ENCODE measurements around the gene UST. TPM values are rescaled to one million over a fixed set of nuclear protein-coding genes. Genes with fewer than 3 reads are reported as not detected.

UST gene
- total and polyA plus RNA-seq, 9 of the 15 experiments (the other 6 are each of a cell fraction or from before 2014, with no cell fraction given) = 0.04 to 0.10 TPM; not detected in 7

DNA sequence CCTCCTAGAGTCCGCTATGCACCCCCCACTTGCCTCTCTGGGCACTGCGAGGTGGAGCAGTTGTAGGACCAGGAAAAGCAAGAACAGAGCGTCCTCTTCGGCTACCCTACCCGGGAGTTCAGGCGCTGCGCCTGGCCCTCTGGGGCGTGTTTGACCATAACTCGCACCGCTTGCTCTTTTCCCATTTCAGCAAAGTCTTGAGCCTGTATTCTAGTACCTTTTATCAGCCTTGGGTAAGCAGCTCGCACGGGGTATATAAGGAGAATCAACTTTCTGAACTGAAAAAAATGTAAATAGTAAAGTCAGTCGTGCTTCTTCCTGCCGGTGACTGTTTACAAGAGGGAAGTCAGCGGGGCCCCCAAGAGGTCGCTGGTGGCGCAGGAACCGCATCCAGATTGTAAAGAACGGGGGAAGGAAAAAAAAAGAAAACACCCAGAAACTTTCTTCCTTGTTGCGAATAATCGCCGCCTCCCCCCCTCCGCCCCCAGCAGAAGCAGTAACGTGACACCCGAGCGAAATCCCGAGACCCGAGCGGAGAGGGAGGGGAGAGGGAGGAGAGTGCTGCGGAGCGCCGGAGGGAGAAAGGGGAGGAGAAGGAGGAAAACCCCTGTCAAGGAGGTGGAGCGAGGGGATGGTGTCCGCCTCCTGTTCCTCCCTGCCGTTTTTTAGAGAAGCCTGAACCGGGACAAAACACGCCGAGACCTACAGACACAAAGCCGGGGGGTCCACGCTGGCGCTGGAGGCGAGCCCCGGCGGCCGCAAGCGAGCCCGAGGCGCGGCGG, at the start of gene UST (continued):
- TF ChIP-seq, protein P1, sequence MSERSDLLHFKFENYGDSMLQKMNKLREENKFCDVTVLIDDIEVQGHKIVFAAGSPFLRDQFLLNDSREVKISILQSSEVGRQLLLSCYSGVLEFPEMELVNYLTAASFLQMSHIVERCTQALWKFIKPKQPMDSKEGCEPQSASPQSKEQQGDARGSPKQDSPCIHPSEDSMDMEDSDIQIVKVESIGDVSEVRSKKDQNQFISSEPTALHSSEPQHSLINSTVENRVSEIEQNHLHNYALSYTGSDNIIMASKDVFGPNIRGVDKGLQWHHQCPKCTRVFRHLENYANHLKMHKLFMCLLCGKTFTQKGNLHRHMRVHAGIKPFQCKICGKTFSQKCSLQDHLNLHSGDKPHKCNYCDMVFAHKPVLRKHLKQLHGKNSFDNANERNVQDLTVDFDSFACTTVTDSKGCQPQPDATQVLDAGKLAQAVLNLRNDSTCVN (CRISPR knock-in tag; IDR thresholded peaks at IDR 0.05) = no peak
- TF ChIP-seq, protein P2, sequence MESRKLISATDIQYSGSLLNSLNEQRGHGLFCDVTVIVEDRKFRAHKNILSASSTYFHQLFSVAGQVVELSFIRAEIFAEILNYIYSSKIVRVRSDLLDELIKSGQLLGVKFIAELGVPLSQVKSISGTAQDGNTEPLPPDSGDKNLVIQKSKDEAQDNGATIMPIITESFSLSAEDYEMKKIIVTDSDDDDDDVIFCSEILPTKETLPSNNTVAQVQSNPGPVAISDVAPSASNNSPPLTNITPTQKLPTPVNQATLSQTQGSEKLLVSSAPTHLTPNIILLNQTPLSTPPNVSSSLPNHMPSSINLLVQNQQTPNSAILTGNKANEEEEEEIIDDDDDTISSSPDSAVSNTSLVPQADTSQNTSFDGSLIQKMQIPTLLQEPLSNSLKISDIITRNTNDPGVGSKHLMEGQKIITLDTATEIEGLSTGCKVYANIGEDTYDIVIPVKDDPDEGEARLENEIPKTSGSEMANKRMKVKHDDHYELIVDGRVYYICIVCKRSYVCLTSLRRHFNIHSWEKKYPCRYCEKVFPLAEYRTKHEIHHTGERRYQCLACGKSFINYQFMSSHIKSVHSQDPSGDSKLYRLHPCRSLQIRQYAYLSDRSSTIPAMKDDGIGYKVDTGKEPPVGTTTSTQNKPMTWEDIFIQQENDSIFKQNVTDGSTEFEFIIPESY (CRISPR knock-in tag; IDR thresholded peaks at IDR 0.05) = no peak
- TF ChIP-seq ZNF436 (CRISPR knock-in tag; IDR thresholded peaks at IDR 0.05) (no peak), NR2C2 (CRISPR knock-in tag; IDR thresholded peaks at IDR 0.05) (no peak), NR2C2 (tag; IDR thresholded peaks at IDR 0.05) (no peak), RAD21 (CRISPR knock-in tag; conservative IDR thresholded peaks at IDR 0.05 in 1 of 2, IDR thresholded peaks at IDR 0.05 in 1 of 2) (peak in 1 of 2 experiments; percentile 32; a peak in 1 of 4 replicates), RCOR1 (IDR thresholded peaks at IDR 0.05; ENCODE audit: borderline replicate concordance in 1 of 2, low read depth in 2 of 2, low read length in 2 of 2) (no peak), NR2F6 (CRISPR knock-in tag; IDR thresholded peaks at IDR 0.05) (no peak), ZNF785 (CRISPR knock-in tag; IDR thresholded peaks at IDR 0.05) (no peak)
- TF ChIP-seq, protein P3, sequence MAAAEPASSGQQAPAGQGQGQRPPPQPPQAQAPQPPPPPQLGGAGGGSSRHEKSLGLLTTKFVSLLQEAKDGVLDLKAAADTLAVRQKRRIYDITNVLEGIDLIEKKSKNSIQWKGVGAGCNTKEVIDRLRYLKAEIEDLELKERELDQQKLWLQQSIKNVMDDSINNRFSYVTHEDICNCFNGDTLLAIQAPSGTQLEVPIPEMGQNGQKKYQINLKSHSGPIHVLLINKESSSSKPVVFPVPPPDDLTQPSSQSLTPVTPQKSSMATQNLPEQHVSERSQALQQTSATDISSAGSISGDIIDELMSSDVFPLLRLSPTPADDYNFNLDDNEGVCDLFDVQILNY (CRISPR knock-in tag; IDR thresholded peaks at IDR 0.05) = no peak
- TF ChIP-seq, protein P4, sequence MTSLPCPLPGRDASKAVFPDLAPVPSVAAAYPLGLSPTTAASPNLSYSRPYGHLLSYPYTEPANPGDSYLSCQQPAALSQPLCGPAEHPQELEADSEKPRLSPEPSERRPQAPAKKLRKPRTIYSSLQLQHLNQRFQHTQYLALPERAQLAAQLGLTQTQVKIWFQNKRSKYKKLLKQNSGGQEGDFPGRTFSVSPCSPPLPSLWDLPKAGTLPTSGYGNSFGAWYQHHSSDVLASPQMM (CRISPR knock-in tag; IDR thresholded peaks at IDR 0.05) = no peak
- TF ChIP-seq, protein P5, sequence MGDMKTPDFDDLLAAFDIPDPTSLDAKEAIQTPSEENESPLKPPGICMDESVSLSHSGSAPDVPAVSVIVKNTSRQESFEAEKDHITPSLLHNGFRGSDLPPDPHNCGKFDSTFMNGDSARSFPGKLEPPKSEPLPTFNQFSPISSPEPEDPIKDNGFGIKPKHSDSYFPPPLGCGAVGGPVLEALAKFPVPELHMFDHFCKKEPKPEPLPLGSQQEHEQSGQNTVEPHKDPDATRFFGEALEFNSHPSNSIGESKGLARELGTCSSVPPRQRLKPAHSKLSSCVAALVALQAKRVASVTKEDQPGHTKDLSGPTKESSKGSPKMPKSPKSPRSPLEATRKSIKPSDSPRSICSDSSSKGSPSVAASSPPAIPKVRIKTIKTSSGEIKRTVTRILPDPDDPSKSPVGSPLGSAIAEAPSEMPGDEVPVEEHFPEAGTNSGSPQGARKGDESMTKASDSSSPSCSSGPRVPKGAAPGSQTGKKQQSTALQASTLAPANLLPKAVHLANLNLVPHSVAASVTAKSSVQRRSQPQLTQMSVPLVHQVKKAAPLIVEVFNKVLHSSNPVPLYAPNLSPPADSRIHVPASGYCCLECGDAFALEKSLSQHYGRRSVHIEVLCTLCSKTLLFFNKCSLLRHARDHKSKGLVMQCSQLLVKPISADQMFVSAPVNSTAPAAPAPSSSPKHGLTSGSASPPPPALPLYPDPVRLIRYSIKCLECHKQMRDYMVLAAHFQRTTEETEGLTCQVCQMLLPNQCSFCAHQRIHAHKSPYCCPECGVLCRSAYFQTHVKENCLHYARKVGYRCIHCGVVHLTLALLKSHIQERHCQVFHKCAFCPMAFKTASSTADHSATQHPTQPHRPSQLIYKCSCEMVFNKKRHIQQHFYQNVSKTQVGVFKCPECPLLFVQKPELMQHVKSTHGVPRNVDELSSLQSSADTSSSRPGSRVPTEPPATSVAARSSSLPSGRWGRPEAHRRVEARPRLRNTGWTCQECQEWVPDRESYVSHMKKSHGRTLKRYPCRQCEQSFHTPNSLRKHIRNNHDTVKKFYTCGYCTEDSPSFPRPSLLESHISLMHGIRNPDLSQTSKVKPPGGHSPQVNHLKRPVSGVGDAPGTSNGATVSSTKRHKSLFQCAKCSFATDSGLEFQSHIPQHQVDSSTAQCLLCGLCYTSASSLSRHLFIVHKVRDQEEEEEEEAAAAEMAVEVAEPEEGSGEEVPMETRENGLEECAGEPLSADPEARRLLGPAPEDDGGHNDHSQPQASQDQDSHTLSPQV (IDR thresholded peaks at IDR 0.05) = no peak
- TF ChIP-seq, protein P6, sequence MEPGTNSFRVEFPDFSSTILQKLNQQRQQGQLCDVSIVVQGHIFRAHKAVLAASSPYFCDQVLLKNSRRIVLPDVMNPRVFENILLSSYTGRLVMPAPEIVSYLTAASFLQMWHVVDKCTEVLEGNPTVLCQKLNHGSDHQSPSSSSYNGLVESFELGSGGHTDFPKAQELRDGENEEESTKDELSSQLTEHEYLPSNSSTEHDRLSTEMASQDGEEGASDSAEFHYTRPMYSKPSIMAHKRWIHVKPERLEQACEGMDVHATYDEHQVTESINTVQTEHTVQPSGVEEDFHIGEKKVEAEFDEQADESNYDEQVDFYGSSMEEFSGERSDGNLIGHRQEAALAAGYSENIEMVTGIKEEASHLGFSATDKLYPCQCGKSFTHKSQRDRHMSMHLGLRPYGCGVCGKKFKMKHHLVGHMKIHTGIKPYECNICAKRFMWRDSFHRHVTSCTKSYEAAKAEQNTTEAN (CRISPR knock-in tag; IDR thresholded peaks at IDR 0.05) = no peak
- TF ChIP-seq, protein P7, sequence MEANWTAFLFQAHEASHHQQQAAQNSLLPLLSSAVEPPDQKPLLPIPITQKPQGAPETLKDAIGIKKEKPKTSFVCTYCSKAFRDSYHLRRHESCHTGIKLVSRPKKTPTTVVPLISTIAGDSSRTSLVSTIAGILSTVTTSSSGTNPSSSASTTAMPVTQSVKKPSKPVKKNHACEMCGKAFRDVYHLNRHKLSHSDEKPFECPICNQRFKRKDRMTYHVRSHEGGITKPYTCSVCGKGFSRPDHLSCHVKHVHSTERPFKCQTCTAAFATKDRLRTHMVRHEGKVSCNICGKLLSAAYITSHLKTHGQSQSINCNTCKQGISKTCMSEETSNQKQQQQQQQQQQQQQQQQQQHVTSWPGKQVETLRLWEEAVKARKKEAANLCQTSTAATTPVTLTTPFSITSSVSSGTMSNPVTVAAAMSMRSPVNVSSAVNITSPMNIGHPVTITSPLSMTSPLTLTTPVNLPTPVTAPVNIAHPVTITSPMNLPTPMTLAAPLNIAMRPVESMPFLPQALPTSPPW (CRISPR knock-in tag; IDR thresholded peaks at IDR 0.05) = peak; percentile 59
